AG04449 (cell line): ENCODE measurements around the gene SOX15.

Experiments used
- CTCF ChIA-PET: fragments of 350-600 bp; formaldehyde crosslinking; extraction: SDS; loops from one replicate; lab custom pipeline; 2021; ENCODE audit warnings: antibody characterized with exemption; lab: Yijun Ruan, JAX
- POLR2A ChIA-PET: fragments of 400-600, 350-600 bp; formaldehyde crosslinking; extraction: SDS; loops from one replicate; lab custom pipeline; 2020; ENCODE audit warnings: antibody characterized with exemption, inconsistent platforms; lab: Yijun Ruan, JAX
- DNase-seq: peaks from one replicate; pipeline ENCODE4 v3.0.0-alpha.2; 2010; ENCODE audit warnings: low read depth, low spot score
- H3K4me3 ChIP-seq: 2 replicates; pipeline ENCODE4 v1.5.1; 2011; ENCODE audit warnings: low read depth, mild to moderate bottlenecking, control low read depth, low read length
- CTCF ChIP-seq: IDR thresholded peaks from one replicate; pipeline ENCODE4 v1.5.1; 2011; ENCODE audit warnings: mild to moderate bottlenecking, moderate library complexity, low read length, control low read depth, inconsistent platforms; ENCODE audit not compliant: insufficient read depth; ENCODE audit errors: missing control alignments

SOX15 gene

DNA sequence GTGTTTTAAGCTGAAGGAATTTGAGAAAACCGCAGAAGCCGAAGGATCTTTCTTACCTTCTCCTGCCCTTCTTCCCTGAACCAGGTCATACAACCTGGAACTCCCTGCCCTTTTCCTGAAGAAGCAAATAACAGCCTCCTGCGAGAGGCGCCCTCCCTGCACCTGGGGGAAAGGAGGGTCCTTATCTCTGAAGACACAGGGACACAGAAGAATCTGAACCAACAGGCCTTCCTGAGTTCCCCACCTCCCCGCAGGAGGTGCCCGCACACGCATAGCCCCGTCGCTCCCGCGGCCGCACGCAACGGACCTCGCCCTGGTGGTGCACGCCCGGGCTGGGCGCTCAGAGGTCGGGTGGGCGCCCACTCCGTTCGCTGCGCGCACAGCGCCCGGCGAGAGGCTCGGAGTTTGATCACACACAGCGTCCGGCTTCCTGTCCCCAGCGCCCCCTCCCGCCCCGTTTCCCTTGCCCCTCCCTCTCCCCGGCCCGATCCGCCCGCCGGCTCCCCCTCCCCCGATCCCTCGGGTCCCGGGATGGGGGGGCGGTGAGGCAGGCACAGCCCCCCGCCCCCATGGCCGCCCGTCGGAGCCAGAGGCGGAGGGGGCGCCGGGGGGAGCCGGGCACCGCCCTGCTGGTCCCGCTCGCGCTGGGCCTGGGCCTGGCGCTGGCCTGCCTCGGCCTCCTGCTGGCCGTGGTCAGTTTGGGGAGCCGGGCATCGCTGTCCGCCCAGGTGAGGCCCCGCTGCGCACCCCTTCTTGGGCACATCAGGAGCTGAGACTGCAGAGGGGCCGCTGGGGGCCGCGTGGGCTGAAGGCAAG is 41.1 kb downstream of the SOX15 start, which contains the start of gene TNFSF12:
Gene TNFSF12 (plus strand): TSS at position 474 of the 816 bp plus-strand sequence. CDS start 96 bp downstream, at position 570.
- TF ChIP-seq CTCF, result peak; percentile 44
- POLR2A ChIA-PET, result no interaction called here
- DNase-seq, result no peak
- H3K4me3 ChIP-seq, result peak within 1 kb of the TSS; percentile 70
- CTCF ChIA-PET, result interaction anchor here (0.6 to 13.4 kb wide), 7 partner anchors 10 to 268 kb away, joined by 3 to 115 read pairs (median 3); partner anchors contain the start of genes SENP3 and TNFSF13

GRCh38 chr17:7544911-7545310 is 45.0 kb downstream of the SOX15 start:
- POLR2A ChIA-PET, result no interaction called here
- TF ChIP-seq CTCF, result no peak
- no peak overlapping the region for H3K4me3 ChIP-seq
- CTCF ChIA-PET, result interaction anchor here (10.5 to 13.4 kb wide), 2 partner anchors 16 to 31 kb away, joined by 77 to 115 read pairs; partner anchors contain the start of gene SENP3
- DNase-seq, result no peak

DNA sequence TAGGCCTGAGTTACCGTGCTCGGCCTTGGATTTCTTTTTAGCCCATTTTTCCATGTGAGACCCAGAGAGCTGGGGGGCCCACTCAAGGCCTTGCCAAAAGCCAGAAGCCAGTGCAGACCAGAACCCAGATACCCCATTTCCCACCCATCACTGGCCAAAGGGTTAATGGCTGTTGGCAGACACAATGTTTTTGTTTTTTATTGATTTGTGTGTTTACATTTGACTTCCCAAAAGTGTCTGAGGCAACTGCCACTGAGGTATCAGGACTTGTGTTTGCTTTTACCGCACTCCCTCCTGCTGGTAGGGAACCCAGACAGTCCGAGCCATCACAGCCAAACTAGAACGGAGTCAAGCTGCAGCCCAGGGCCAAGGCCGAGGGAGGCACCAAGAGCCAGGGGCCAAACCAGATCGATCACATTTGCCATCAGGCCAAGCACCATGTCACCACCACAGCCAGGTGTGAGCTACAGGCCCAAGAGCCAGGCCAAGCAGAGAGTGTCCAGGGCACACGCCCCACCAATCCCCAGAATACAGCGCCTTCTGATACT is 48.7 kb downstream of the SOX15 start:
- CTCF ChIA-PET, result interaction anchor here (1.3 to 13.4 kb wide), 2 partner anchors 20 to 27 kb away, joined by 6 to 77 read pairs; no protein-coding TSS in a partner anchor
- no peak overlapping the region for H3K4me3 ChIP-seq
- POLR2A ChIA-PET, result no interaction called here
- no peak for TF ChIP-seq CTCF
- no peak for DNase-seq

- no peak for DNase-seq
- TF ChIP-seq CTCF, result no peak
- CTCF ChIA-PET, result interaction anchor here (1.1 to 2.3 kb wide), 3 partner anchors 22 to 25 kb away, joined by 4 to 16 read pairs (median 6); partner anchors contain the start of gene SENP3
- no peak overlapping the region for H3K4me3 ChIP-seq
- POLR2A ChIA-PET, result interaction anchor here (0.7 kb wide), 1 partner anchor 77 kb away, joined by 3 read pairs; no protein-coding TSS in a partner anchor
Observed at GRCh38 chr17:7538891-7539545, 50.9 kb downstream of the SOX15 start.
